AG08395 (cell line): ENCODE results near the gene ABCA13.

Experiments used
- DNase-seq: peaks from one replicate; pipeline ENCODE4 v3.0.0; 2012; ENCODE audit warnings: mixed read lengths, low spot score

Gene ABCA13

GRCh38 chr7:48643431-48644013 lies 472.3 kb downstream of the ABCA13 start:
- DNase-seq: no peak

DNA sequence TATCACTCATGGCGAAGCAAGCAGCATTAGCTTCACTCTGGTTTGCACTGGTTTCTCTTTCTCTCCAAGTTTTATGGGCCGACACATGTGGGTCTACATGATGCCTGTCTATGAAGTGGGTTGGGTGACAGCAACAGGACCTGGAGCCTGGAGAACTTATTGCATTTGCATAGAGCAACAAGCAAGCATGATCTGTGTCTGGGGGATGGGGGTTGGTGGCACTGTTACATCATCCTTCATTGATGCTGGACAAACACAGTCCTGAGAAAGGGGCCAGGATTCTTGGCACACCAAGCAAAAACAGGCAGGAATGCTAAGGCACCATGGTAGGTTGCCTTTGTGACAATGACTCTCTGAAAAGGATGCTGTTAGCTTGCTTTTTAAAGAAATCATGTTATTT lies 486.9 kb downstream of the ABCA13 start:
- no peak for DNase-seq

- no peak for DNase-seq
Observed at GRCh38 chr7:48660306-48660870, 489.1 kb downstream of the ABCA13 start.

GRCh38 chr7:48664241-48664640 lies 493.0 kb downstream of the ABCA13 start:
- DNase-seq: no peak

- DNase-seq: no peak
Observed at GRCh38 chr7:48665353-48666135, 494.3 kb downstream of the ABCA13 start.

- no peak for DNase-seq
Observed at GRCh38 chr7:48667407-48667806, 496.1 kb downstream of the ABCA13 start.

DNA sequence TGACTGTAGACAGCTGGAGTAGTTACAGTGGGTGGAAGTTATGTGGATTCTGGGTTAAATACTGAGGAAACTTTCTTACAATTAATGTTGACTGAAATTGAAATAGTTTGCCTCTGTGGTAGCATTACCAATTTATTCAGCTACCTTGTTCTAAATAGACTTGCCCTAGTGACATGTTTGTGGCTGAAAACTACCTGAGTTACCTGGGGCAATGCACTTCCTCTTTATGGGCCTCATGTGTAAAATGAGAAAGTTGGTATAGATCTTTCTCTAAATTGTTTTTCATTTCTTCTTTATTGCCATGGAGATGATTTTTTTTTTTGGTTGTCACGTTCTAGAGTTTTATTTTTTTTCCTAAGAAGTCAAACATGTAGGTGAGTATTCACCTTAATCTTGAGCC lies 500.4 kb downstream of the ABCA13 start:
- DNase-seq: no peak

DNA sequence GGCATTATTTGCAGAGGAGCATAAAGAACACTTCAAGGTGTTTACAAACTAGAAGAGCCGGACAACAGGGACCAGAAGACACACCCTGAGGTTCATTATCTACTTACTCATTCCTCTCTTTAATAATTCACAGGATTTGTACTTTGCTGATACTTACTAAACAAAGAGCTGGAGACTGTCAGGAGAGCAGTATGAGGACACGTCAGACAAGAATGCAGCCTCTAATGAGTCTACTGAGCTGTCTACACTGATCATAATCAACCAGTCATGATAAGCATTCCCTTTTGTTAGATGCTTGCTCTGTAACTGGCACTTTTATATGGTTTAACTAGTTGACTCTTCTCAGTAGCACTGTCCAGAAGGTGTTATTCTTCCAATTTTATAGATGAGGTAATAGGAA lies 509.7 kb downstream of the ABCA13 start:
- no peak for DNase-seq

- no peak for DNase-seq
Observed at GRCh38 chr7:48691788-48692187, 520.5 kb downstream of the ABCA13 start.
